ENCODE measurements around the gene BTNL9.
"Not testable (repeated sequence)": the region's sequence is repeated elsewhere in the genome, so short reads cannot be mapped to it uniquely, and the experiment has no call there.

BTNL9 gene

DNA sequence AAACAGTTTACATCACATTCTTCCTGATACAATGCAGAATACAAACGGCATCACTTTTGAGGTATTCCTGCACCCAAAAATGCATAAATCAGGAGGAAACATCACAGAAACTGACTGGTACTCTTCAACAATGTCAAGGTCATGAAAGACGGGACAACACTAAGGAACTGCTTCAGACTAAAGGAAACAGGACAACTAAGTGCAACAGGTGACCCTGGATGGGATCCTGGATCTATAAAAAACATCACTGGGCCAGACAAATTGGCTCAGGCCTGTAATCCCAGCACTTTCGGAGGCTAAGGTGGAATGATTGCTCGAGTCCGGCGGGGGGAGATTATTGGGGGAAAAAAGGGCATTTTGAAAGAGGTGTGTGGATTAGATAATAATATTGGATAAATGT, 22.6 kb downstream of the BTNL9 start:
- no peak for DNase-seq

DNA sequence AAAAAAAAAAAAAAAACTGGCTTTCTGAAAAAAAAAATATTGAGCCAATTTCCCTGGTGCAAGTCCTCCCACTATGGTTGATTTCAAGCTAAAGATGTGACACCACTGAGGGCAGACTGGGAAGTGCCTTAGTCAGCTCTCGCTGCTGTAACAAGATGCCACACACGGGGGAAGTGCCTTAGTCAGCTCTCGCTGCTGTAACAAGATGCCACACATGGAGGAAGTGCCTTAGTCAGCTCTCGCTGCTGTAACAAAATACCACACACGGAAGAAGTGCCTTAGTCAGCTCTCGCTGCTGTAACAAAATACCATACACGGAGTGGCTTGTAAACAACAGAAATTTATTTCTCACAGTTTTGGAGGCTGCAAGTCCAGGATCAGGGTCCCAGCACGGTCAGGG, 23.4 kb downstream of the BTNL9 start:
- DNase-seq: no peak

DNA sequence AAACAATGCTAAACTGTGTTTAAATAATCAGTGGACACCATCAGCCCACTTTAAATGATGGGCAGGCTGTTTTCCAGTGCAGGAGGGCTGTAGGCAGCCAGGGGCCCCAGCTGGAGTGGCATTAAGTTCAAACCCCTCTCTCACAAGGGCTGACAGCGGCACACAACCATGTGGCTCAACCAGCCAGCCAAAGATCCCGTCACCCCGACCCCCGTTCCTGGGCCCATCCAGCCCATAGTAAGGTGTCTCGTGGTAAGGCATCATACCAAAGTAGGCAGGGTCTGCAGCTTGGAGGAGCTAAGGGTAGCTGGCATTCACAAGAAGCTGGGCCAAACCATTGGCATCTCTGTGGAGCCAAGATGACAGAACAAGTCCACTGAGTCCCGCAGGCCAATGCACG, 24.9 kb downstream of the BTNL9 start:
- DNase-seq: no peak

DNA sequence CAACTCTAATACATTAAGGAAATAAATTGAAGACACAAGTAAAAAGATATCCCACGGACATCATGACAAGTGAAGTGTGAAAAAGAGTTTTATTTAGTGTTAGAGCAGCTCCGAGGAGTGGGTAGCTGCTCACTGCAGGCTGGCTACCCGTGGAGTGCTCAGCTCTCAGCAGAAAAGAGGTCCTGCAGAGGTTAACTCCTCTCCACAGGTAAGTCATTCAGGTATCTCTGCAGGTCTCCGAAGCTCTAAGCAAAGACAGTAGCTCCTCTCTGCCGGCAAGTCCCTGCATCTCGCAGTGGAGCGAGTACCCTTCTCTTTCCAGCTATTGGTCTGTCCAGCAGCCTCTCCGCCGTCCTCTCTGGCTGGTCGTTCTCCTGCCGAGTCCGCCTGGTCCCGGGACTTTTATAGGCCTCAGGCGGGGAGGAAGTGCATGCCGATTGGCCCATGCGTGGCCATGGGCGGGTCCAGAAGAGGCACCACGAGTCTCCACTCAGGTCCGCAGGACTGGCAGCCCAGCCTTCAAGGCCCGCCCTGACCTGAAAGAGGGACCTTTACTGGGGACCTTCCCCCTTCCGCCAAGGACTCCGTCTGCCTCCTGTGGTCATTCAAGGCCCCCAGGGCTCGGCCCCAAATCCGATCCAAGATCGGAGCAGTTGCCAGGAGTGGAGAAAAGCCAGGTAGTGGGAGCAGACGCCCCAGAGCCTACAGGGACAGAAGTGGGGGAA, 29.9 kb downstream of the BTNL9 start:
- no peak for DNase-seq

DNA sequence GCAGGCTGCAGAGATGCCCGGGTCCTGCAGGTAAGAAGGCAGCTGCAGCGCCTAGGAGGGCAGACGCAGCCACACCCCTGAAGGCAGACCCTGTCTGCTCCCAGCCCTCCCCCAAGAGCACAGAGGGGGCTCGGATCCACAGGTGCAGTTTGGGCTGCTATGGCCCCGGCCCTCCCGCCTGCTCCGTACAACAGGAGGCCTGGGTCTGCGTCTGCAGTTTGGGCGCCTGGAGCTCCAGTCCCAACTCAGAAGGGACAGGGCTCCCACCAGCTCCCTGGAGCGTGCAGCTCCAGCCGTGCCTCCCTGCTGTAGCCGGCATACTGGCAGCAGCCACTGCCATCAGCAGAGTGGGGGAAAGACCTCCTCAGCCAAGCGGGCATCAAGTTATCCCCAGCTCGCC, 30.5 kb downstream of the BTNL9 start:
- DNase-seq: no peak

DNA sequence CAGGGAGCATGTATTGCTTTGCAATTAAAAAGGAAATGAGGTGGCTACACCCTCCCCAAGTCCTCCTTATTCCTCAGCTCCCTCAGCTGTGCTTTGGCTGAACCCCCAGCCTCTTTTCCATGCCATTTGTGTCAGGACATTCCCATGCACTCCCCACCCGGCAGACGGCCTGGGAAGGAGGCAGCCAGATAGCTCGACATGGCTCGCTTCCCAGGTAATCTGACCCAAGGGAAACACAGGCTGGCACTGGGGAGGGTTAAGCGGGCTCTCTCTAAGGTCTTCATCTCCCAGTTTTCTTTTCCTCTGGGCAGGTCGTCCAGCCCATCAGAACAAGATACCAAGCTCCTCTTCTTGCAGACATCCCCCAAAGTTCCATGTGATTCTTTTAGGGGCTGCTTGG, 31.2 kb downstream of the BTNL9 start:
- no peak for DNase-seq

DNA sequence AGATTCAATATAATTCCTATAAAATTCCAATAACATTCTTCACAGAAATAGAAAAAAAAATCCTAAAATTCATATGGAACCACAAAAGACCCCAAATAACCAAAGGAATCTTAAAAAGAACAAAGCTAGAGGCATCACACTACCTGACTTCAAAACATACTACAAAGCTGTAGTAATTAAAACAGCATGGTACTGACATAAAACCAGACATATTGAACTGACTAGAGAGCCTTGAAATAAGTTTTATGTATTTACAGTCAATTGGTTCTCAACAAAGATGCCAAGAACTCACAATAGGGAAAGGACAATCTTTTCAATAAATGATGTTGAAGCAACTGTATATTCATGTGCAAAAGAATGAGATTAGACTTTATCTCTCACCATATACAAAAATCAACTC, 36.9 kb downstream of the BTNL9 start:
- DNase-seq: no peak

DNA sequence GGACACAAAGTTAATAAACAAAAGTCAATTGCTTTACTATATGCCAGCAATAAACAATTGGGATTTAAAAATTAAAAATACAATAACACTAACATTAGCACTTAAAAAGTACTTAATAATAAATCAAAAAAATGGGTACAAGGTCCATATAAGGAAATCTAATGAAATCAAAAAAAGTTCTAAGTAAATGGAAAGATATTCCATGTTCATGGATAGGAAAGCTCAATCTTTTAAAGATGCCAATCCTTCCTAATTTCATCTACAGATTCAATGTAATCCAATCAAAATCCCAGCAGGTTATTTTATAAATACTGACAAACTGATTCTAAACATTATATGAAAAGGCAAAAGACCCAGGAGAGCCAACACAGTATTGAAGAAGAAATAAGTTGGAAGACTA, 41.9 kb downstream of the BTNL9 start:
- DNase-seq: no peak

DNA sequence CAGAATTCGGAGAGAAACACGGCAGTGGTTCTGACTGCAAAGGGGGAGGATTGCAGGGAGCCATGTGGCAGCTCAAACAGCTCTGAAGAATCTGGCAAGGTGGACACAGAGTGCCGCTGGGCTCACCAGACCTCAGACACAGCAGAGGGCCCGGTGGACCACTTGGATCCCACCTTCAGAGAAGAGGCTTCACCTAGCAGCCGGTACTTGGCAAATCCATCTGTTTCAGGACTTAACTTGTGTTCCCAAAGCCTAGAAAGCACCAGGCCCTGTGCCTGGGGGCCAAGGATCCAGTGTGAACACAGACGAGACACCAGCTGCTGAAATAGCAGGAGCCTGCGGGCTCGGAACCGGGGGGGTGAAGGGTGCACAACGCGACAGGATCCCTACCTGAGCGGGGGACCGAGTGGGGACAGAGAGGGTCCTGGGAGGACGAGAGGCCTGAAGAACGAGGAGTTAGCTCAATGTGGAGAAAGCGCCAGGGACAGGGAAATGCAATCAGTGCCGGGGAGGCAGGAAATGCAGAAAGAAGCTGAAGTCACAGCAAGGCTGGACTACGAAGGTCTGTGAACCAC, 44.6 kb downstream of the BTNL9 start:
- DNase-seq: no peak

DNA sequence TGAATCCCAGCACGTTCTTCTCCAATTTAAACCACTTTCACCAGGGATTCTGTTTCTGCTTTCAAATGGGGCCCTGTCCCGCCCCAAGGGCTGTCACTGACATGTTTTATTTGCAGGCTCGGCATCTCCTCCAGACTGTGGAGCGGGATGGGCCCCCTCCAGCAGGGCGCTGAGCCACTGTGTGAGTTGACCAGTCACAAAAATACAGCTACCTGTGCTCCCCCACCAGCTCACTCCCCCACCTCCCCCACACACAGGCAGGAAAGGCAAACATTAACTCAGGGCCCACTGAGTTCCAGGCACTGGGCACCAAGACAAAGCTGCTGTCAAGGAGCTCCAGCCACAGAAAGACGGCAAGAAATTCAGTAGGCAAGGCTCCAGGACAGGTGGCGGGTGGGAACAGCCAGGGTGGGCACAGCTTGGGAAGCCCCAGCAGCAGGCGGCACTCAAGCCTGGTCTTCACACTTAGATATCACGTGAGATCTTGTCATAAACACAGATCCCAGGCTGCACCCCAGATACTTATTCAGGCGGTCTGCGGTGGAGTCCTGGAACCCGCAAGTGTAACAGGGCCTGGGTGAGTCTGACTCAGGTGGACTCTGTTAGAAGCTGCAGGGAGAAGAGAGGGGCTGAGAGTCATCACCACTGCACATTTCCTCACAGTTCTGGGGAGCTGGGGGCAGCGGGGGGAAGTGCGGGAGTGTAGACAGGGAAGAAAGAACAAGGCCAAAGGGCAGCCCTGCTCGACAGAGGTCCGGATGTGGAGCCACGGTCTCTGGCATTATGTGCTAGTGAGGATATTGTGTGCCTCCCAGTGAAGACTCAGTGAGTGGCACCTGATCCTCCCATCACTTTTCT, 46.2 kb downstream of the BTNL9 start:
- no peak for DNase-seq

DNA sequence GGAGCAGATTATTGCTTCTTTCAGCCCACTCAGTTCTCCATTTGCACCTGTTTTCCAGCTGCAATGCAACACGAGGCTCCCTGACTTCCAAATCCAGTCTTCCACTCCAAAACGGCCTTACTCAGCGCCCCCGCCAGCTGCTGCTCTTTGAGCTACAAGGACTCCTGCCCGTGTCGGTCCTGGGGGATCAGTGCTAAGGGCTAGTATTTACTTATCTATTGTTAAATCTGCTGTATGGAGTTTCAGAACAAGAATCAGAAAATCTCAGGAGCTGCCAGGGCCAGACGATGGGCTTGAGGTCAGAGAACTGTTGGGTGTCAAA, 46.8 kb downstream of the BTNL9 start:
- DNase-seq: no peak

DNA sequence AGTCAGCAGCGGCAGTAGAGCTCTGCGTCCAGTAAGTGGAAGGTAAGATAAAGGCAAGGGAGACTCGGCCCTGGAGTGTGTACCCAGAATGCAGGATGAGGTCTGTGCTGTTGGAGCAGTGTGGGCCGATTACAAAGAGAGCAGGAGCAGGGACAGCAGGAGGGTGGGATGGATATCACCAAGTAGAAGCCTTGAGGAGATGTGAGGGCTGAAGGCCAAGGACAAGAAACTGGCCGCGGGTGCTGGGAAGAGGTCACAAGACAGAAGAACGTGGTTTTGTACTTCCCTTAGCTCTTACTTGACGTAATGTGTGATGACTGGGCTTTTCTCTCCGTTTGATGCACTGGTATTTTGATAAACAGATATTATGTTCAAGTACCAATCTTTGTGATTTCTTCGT, 47.2 kb downstream of the BTNL9 start:
- DNase-seq: no peak

DNA sequence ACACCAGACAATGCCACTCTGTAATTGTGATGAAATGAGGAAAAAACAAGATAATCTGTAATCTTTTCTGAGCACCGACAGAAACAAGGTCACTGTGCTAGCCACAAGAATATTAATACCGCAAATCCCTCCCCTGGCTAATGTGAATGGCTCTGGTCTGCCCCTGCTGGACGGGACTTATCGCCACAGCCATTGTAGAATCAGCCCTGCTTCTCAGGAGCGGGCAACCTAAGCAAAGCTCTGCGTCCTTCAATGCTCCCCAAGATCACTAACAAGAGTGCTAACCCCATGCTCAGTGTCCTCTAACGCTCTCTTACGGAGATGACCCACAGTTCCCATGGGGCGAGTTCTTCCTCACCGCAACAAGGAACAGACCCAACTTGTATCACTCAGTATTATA, 48.2 kb downstream of the BTNL9 start:
- no peak for DNase-seq

DNA sequence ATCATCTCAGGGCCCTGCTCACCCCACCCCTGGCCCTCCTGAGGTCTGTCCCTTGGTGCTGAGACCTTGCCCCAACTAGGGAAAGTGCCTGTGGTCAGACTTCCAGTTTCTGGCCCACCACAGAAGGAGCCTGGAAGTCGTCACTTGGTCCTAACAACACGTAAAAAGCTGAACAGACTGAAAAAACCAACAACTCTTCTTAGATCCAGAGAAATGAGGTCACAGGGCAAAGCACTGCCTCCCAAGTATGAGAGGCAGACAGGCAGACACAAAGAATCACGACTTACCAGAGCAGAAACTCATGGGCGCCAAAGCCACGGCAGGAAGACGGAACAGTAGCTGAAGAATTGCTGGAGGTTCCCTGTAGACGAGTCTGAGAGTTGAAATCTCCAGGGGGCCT, 52.4 kb downstream of the BTNL9 start:
- DNase-seq: no peak

DNA sequence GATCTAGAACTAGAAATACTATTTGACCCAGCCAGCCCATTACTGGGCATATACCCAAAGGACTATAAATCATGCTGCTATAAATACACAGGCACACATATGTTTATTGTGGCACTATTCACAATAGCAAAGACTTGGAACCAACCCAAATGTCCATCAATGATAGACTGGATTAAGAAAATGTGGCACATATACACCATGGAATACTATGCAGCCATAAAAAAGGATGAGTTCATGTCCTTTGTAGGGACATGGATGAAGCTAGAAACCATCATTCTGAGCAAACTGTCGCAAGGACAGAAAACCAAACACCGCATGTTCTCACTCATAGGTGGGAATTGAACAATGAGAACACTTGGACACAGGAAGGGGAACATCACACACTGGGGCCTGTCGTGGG, 55.1 kb downstream of the BTNL9 start:
- DNase-seq: not testable (repeated sequence)

DNA sequence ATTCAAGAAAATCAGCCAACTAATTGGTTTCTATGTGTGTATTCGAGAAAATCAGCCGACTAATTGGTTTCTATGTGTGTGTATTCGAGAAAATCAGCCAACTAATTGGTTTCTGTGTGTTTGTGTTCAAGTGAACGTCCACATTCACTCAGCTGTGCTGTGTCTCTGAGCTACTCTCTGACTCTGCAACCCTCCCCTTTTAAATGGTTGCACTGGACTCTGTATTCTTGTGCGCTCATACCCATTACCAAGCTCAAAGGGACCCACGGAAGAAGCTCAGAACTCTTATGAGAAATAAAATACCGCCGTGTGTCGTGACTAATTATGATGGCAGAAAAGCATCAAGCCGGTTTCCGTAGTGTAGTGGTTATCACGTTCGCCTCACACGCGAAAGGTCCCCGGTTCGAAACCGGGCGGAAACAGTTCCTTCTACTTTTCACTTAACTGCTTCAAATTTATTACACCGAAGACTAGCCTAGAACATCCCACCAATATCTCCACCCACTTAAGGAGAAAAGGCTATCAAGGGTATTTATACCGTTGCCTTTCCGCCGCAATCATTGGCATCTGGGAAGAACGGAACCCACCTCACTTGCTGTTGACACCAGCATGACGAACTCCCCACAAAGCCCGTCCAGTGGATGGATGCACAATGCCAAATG, 56.8 kb downstream of the BTNL9 start:
- not testable (repeated sequence) for DNase-seq

DNA sequence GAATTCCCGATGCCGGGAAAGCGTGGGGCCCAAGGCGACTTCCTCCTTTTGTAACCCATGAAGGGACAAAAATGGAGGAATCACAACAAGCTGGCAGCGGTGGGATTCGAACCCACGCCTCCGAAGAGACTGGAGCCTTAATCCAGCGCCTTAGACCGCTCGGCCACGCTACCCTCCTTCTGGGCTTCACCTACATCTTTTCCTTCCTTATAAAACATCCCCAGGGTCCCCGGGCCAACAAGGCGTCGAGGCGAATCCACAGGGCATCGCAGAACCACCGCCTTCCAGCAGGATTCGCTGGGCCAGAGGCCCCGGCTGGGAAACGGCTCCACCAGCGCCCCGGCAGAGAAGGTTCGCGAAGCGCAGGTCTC, 57.3 kb downstream of the BTNL9 start:
- not testable (repeated sequence) for DNase-seq

DNA sequence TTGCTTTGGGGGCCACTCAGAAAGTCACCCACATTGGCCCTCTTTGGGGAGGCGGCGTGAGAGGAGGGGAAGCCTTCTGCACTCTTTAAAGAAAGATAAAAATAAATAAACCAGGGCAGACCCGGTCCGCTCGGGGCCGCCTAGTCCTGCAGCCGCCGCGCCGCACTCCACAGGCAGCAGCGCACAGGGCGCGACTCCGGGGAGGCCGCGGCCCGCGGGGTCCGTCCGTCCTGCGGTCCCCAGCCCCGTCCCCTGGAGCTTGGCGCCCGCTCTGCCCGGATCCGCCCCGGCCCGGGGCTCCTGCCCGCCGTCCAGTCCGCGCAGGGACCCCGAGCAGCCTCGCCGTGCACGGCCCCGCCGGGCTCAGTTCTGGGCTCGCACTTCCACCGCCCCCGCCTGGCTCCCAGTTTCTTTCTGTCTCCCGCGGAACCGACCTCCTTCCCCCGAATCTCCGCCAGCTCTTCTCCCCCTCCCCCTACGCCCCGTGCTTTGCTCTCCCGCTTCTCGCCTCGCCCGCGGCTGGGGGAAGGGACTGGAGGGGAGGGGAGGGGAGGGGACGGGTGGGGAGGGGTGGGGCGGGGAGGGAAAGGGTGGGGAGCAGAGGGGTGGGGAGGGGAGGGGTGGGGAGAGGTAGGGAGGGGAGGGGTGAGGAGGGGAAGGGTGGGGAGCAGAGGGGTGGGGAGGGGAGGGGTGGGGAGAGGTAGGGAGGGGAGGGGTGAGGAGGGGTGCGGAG, 57.9 kb downstream of the BTNL9 start:
- DNase-seq: not testable (repeated sequence)

DNA sequence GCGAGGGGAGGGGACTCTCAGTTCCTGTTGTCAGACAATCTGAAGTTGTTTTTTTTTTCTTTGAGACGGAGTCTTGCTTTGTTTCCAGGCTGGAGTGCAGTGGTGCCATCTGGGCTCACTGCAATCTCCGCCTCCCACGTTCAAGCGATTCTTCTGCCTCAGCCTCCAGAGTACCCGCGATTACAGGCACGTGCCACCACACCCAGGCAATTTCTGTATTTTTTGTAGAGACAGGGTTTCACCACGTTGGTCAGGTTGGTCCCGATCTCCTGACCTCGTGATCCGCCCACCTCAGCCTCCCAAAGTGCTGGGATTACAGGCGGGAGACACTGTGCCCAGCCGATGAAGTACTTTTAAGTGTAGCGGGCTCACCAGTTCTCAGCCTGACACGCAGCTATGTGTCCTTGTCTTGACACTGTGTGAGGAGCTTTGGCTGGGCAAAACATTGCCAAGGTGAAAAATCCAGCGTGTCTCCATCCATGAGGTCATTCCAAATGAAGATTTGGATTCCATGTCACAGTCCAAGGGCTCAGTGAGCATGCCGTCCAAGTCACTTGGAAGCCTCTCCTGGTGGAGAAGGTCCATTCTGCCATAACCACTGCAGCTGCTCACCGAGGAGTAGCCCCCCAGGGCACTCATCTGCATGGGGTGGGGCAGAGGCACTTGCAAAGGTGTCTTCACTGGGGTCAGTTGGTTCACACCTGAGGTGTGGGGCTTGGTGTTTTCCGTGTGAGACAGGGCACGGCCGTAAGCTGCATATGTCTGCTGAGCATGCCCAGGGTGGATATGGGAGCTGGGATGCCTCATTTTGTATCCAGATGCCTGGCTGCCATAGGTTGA, 58.9 kb downstream of the BTNL9 start:
- no peak for DNase-seq

DNA sequence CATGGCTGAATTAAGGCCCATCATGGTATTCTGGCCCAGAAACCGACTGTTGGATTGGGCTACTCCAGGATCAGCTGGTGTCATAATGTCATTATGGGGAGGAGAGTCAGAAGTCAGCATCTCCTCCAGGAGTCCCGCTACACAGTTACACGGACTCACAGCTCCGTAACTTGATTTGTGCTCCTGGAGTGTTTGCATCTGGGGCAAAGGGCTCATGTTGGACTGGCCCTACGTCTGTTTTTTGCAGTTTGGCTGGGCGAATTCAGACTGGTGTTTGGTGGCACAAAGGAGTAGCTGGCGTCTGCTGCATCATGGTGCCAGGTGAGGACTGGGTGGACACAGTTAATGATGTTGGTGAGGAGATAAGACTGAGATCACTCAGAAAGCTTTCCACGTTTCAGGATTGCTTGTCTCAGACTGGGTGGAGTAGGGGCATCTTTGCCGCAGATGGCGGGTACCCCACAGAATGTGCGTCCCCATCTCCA, 59.6 kb downstream of the BTNL9 start:
- DNase-seq: no peak

DNA sequence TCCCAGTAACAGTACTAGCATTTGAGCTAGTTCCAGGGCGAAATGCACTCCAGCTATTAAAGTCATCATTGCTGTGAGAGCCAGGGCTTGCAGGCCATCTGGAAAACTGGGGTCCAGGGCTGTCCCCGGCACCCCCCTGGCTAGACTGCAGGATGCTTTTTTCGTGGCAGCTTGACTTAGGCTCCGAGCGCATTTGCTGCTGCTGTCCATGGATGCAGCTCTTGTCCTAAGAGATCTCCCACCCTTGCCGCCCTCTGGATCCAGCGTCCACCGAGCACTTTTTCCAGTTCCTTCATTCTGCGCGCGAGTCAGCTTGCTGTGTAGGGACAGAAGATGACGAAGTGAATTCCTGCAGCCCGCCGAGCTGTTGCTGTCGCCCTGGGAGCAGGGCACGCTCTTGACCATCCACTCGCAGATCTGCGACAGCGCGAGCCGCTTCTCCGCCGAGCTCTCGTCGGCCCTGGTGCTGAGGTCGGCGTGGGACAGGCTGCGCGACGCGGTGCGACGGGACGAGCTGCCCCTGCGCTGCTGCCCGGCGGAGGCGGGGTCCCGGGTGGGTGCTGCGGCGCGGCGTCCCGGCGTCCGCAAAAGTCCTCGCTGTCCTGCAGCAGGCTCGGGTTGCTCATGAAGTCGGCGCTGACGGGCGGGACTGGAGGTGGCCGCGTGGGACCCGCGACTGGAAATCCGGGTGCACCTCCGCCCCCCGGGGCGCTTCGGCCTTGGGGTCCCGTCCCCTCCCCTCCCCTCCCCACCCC, 60.2 kb downstream of the BTNL9 start:
- DNase-seq: no peak

Measured in NCI-H1436 treated with DMSO at 0.1 percent for 48 hours (cell line).